GM21528 (cell line): ENCODE measurements around the gene ARFIP2.
A peak's percentile ranks its signal among the peaks of the same experiment; 100 is the strongest.
"Not testable (repeated sequence)": the region's sequence is repeated elsewhere in the genome, so short reads cannot be mapped to it uniquely, and the experiment has no call there.

Experiments
- ATAC-seq: cut with Tn5 transposase; IDR thresholded peaks from one replicate; pipeline ENCODE4 v1.9.1; 2021; ENCODE audit warnings: mild to moderate bottlenecking, moderate library complexity; ENCODE audit not compliant: unreplicated experiment, low FRiP score

ARFIP2 gene

GRCh38 chr11:6481012-6481923 is at the start of gene ARFIP2, which contains the start of gene TIMM10B:
Gene ARFIP2 (minus strand): TSS chr11:6481331. CDS start chr11:6480421, 910 bp downstream.
Gene TIMM10B (plus strand): TSS chr11:6481501. CDS start chr11:6481517, 16 bp downstream.
- peak; percentile 99 for ATAC-seq

DNA sequence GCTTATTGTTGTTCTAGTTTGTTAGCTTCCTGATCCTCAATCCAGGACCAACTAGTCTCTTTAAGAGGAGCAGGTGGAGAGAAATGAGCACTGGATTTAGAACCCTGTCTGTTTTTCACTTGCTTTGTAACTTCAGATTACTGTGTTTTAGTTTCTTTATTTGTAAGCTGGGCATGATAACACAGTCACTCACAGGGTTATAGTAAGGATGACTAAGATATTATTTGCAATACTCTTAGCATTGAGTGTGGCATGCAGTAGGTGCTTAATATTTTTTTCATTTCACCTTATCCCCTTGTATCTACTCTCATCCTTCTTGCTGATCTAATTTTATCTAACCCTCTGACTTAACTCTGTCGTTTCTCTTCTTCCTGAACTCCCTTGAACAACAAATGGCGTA is 49.7 kb upstream of the ARFIP2 start:
- no peak for ATAC-seq

DNA sequence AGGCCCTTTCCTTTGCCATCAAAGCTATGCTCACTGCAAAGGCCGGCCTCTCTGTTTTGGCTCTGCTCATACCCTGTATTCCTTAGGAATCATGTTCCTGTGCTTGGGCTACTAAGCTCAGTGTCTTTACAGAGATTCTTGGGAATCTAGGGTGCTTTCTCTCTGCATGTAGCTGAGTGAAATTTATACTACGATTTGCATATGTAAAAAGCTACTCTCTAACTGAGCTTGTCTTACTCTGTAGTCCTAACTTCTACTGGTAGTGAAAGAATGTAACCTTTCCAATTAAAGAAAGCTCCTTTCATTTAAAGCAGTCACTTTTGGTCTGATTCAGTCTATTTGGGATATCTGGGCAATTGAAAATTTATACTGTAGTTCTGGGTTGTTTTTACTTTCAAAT is 48.1 kb upstream of the ARFIP2 start:
- no peak for ATAC-seq

- peak; percentile 67 for ATAC-seq
Observed at GRCh38 chr11:6526411-6527135, 45.4 kb upstream of the ARFIP2 start.

GRCh38 chr11:6523253-6523652 is 42.1 kb upstream of the ARFIP2 start:
- ATAC-seq: no peak

DNA sequence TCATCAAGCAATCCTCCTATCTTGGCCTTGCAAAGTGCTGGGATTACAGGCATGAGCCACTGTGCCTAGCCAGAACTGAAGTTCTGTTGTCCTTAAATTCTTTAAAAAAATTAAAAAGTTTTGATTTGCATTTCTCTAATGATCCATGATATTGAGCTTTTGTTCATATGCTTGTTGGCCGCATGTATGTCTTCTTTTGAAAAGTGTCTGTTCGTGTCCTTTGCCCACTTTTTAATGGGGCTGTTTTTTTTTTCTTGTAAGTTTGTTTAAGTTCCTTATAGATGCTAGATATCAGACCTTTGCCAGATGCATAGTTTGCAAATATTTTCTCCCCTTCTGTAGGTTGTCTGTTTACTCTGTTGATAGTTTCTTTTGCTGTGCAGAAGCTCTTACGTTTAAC is 40.8 kb upstream of the ARFIP2 start:
- ATAC-seq: not testable (repeated sequence)

GRCh38 chr11:6520265-6520664 is 39.1 kb upstream of the ARFIP2 start:
- ATAC-seq: no peak

- ATAC-seq: no peak
Observed at GRCh38 chr11:6516865-6517264, 35.7 kb upstream of the ARFIP2 start.

GRCh38 chr11:6505577-6506240 is 24.6 kb upstream of the ARFIP2 start:
- ATAC-seq: no peak

- no peak for ATAC-seq
Observed at GRCh38 chr11:6504166-6504565, 23.0 kb upstream of the ARFIP2 start.

DNA sequence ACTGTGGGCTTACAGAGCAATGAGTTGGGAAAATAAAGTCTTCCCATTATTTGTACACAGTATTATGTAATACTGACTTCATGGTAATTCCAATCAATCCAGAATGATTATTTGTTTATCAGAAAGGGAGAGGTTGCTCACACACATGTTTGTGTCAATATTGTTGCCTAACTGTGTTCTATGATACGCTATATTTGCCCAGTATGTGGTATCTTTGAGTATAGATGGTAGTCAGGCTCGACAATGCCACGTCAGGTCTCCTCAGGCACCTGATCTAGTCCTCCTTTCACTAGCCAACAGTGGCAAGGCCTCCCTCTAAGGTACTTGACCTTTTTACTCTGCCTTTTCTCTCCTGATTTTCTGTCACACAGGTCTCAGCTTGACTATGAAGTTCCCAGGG is 21.3 kb upstream of the ARFIP2 start:
- ATAC-seq: no peak

GRCh38 chr11:6498544-6498943 is 17.4 kb upstream of the ARFIP2 start:
- no peak for ATAC-seq

- ATAC-seq: no peak
Observed at GRCh38 chr11:6498121-6498520, 17.0 kb upstream of the ARFIP2 start.

- no peak for ATAC-seq
Observed at GRCh38 chr11:6497069-6497839, 16.1 kb upstream of the ARFIP2 start, which contains the start of gene DNHD1. Gene DNHD1 (plus strand): TSS chr11:6497280. CDS start chr11:6498216, 936 bp downstream.

GRCh38 chr11:6489306-6489705 is 8.2 kb upstream of the ARFIP2 start:
- no peak for ATAC-seq

DNA sequence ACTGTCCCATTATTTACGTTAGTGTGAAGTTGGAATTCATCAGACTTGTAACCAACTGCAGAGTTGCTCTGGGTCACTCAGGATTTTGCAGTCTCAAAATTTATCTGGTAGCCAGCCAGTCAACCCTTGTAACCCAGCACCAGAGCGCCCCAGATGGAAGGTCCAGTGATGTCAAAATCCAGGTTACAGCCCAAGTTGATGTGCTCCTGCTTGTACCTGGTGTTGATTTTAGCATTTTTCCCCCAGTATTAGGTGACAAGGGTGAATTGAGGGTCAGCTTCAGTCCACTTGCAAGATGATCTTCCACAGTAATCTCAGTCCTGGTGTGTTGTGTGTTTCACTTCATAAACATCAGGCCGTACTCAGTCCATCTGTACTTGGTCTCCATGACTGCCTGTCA is 7.7 kb upstream of the ARFIP2 start:
- no peak for ATAC-seq

- no peak for ATAC-seq
Observed at GRCh38 chr11:6488342-6488741, 7.2 kb upstream of the ARFIP2 start.

DNA sequence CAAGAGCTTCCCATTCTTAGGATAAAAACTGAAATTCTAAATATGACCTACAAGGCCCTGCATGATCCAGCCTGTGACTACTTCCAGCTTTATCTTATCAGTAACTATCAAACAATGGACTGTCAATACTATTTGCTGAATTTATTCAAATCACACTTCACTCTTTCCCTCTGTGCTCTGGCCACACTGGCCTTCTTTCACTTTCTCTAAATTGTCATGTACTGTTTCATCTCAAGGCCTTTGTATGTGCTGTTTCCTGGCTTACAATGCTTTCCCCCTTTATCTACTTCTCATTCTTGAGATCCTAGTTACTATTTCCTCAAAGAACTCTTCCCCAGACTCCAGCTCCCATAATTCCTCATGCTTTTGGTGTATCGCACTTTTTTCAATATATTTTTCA is 5.8 kb upstream of the ARFIP2 start:
- ATAC-seq: no peak

- no peak for ATAC-seq
Observed at GRCh38 chr11:6486256-6486655, 5.1 kb upstream of the ARFIP2 start.

GRCh38 chr11:6485661-6486060 is 4.5 kb upstream of the ARFIP2 start:
- ATAC-seq: no peak
